Right renal cortex interstitium (tissue), 3 donors: Measurements from ENCODE around the gene DHRS2. TPM values are rescaled to one million over a fixed set of nuclear protein-coding genes. Genes with fewer than 3 reads are reported as not detected.
A peak's percentile ranks its signal among the peaks of the same experiment; 100 is the strongest.
"Not testable (repeated sequence)": the region's sequence is repeated elsewhere in the genome, so short reads cannot be mapped to it uniquely, and the experiment has no call there.

Source experiments
- DNase-seq, 3 donors: peaks; one replicate each; pipeline ENCODE4 v3.0.0-alpha.2; 2013; ENCODE audit warnings: low read depth in 3 of 3, low spot score in 2 of 3
- polyA plus RNA-seq, 3 donors: library from polyadenylated mRNA; unstranded; fragments of 120-200 nt; gene quantifications; one replicate each; pipeline ENCODE4 v1.2.1, GENCODE V29; 2013; ENCODE audit not compliant: insufficient read length in 3 of 3

DHRS2 gene
- 10 to 100 TPM in 2 of 3 donors, 1 to 10 TPM in 1; 9.1 to 55.2 (median 42.1) TPM for polyA plus RNA-seq

- DNase-seq = no peak
Measured at GRCh38 chr14:23636317-23637211, at the start of gene DHRS2. Gene DHRS2 (plus strand): TSS chr14:23636364. CDS start chr14:23638865, 2,501 bp downstream.

- DNase-seq = peak in 2 of 3 donors; percentile 74 to 78
Measured at GRCh38 chr14:23588884-23589598, 47.1 kb upstream of the DHRS2 start.

GRCh38 chr14:23589606-23590005 is 46.6 kb upstream of the DHRS2 start:
- no peak for DNase-seq

- DNase-seq = no peak
Measured at GRCh38 chr14:23590198-23590597, 46.0 kb upstream of the DHRS2 start.

GRCh38 chr14:23594191-23594590 is 42.0 kb upstream of the DHRS2 start:
- DNase-seq = not testable (repeated sequence)

GRCh38 chr14:23600322-23600707 is 35.8 kb upstream of the DHRS2 start:
- DNase-seq = no peak

- no peak for DNase-seq
Measured at GRCh38 chr14:23600806-23601205, 35.4 kb upstream of the DHRS2 start.

- DNase-seq = no peak
Measured at GRCh38 chr14:23601424-23601823, 34.7 kb upstream of the DHRS2 start.

- no peak for DNase-seq
Measured at GRCh38 chr14:23601845-23602180, 34.4 kb upstream of the DHRS2 start.

- no peak for DNase-seq
Measured at GRCh38 chr14:23602181-23603095, 33.7 kb upstream of the DHRS2 start.

- no peak for DNase-seq
Measured at GRCh38 chr14:23603103-23603502, 33.1 kb upstream of the DHRS2 start.

GRCh38 chr14:23604148-23604547 is 32.0 kb upstream of the DHRS2 start:
- no peak for DNase-seq

GRCh38 chr14:23604675-23605170 is 31.4 kb upstream of the DHRS2 start:
- no peak for DNase-seq

- no peak for DNase-seq
Measured at GRCh38 chr14:23605931-23606585, 30.1 kb upstream of the DHRS2 start.

- no peak for DNase-seq
Measured at GRCh38 chr14:23608454-23608853, 27.7 kb upstream of the DHRS2 start.

GRCh38 chr14:23609001-23609400 is 27.2 kb upstream of the DHRS2 start:
- no peak for DNase-seq

- DNase-seq = not testable (repeated sequence)
Measured at GRCh38 chr14:23609411-23610089, 26.6 kb upstream of the DHRS2 start.

GRCh38 chr14:23610090-23610814 is 25.9 kb upstream of the DHRS2 start:
- no peak for DNase-seq

GRCh38 chr14:23610815-23611289 is 25.3 kb upstream of the DHRS2 start:
- no peak for DNase-seq
